CD4-positive, alpha-beta T cell (primary cell): ENCODE data around the gene COX7A2. TPM values are rescaled to one million over a fixed set of nuclear protein-coding genes. Genes with fewer than 3 reads are reported as not detected.

Source experiments
- ATAC-seq: fragments of 200-7000 bp; cut with Tn5 transposase; one replicate; pipeline ENCODE4 v1.10.0; 2022; ENCODE audit warnings: mild to moderate bottlenecking; ENCODE audit not compliant: poor library complexity
- CTCF ChIA-PET: fragments of 350-600 bp; sonication (Branson Sonifier 250); formaldehyde crosslinking; loops from one replicate; lab custom pipeline; 2021; ENCODE audit warnings: antibody characterized with exemption, inconsistent platforms; lab: Charles Lee
- POLR2A ChIA-PET: fragments of 350-600 bp; sonication (Branson Sonifier 250); formaldehyde crosslinking; loops from one replicate; lab custom pipeline; 2021; ENCODE audit warnings: antibody characterized with exemption, inconsistent platforms; lab: Charles Lee
- DNase-seq, 14 experiments: peaks; one replicate each; pipeline ENCODE4 v3.0.0-alpha.2; 2013 to 2020; ENCODE audit warnings: mixed read lengths in 2 of 14
- H3K27ac ChIP-seq, 2 donors: one replicate each; pipeline versions ENCODE4 v1.5.1 to v1.7.0; 2013; ENCODE audit warnings: low read length in 2 of 2, low read depth in 1 of 2, mild to moderate bottlenecking in 1 of 2
- H3K27me3 ChIP-seq, 2 experiments: 1 replicate in 1 of 2; 2 replicates in 1 of 2; pipeline versions ENCODE4 v1.6.1 to v1.7.0; 2013; ENCODE audit warnings: low read length in 2 of 2, control low read depth in 1 of 2, mild to moderate bottlenecking in 1 of 2, moderate library complexity in 1 of 2; ENCODE audit not compliant: insufficient read depth in 2 of 2, control insufficient read depth in 1 of 2
- H3K36me3 ChIP-seq: one replicate; pipeline ENCODE4 v1.6.1; 2013; ENCODE audit warnings: low read length, control low read depth; ENCODE audit not compliant: insufficient read depth
- H3K4me1 ChIP-seq: one replicate; pipeline ENCODE4 v1.6.1; 2013; ENCODE audit warnings: low read length, control low read depth; ENCODE audit not compliant: insufficient read depth
- H3K4me3 ChIP-seq: one replicate; pipeline ENCODE4 v1.5.1; 2013; ENCODE audit warnings: mild to moderate bottlenecking, low read length, moderate library complexity
- H3K9me3 ChIP-seq, 2 experiments: 1 replicate in 1 of 2; 2 replicates in 1 of 2; pipeline versions ENCODE4 v1.6.1 to v1.7.0; 2013; ENCODE audit warnings: low read length in 2 of 2, mild to moderate bottlenecking in 2 of 2, control low read depth in 1 of 2, moderate library complexity in 1 of 2; ENCODE audit not compliant: control insufficient read depth in 1 of 2, insufficient read depth in 1 of 2
- H3K27ac Mint-ChIP-seq: one replicate; pipeline ENCODE4 v1.8.0; 2020; ENCODE audit warnings: mixed read lengths
- H3K27me3 Mint-ChIP-seq: one replicate; pipeline ENCODE4 v1.8.0; 2021; ENCODE audit warnings: mixed read lengths
- H3K36me3 Mint-ChIP-seq: one replicate; pipeline ENCODE4 v1.8.0; 2021; ENCODE audit warnings: low read depth, mixed read lengths
- H3K4me1 Mint-ChIP-seq: one replicate; pipeline ENCODE4 v1.8.0; 2021; ENCODE audit warnings: low read depth, mixed read lengths
- H3K4me3 Mint-ChIP-seq: one replicate; pipeline ENCODE4 v1.8.0; 2020; ENCODE audit warnings: mild to moderate bottlenecking, mixed read lengths
- H3K9me3 Mint-ChIP-seq: one replicate; pipeline ENCODE4 v1.8.0; 2020; ENCODE audit warnings: mixed read lengths
- intact Hi-C, 2 experiments: fragments of 100-400 bp; cut with DNase I in 1 of 2; cut with micrococcal nuclease in 1 of 2; formaldehyde crosslinking; loops; one replicate each; pipeline versions ENCODE4 v1.15.1 to v1.9.0; 2023 to 2025; cut with DNase I, micrococcal nuclease
- total RNA-seq, 174 experiments: library from RNA in 2 of 174; stranded (reverse) in 2 of 174; gene quantifications; one replicate each; pipeline ENCODE4 v1.2.3 and lab custom pipeline; 2021 to 2026
- TF ChIP-seq, protein P1 (sequence below): fragments of 200-600 bp; IDR thresholded peaks from one replicate; pipeline ENCODE4 v1.8.0; 2022; ENCODE audit warnings: antibody characterized with exemption, mild to moderate bottlenecking

The COX7A2 gene
- total RNA-seq, 2 experiments from 2014 or later, result 189 to 195 TPM

DNA sequence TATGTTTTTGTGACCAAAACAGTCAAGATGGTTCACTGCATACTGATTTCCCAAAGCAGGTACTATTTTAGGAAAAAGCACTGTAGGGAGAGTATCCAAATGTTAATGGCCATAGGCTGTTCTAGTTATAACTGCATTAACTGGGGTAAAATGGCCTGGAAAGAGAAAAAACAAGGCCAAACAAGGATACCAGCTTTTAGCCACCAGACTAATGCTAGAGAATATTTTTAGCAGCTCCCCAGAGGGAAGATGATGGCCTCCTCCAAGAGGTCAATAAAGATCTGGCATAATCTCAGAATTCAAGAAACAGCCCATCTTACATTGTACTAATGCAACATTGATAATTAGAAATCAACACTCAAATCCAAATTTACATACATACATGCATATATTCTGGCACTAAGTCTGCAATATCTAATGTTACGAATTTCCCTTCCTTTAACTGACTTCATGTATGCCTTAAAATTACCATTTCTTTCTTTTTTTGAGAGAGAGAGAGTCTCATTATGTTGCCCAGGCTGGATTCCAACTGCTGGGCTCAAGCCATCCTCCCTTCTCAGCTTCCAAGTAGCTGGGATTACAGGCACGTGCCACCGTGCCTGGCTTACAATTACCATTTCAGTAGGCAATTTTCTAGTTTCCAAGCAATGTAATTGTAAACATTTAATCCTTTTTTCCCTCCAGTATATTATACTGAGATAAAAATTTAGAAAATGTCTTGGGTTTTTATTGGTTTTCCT lies 9.3 kb downstream of the COX7A2 start:
- peaks cover 29% of the 10 kb centered on the region for H3K36me3 Mint-ChIP-seq
- CTCF ChIA-PET, result no interaction called here

DNA sequence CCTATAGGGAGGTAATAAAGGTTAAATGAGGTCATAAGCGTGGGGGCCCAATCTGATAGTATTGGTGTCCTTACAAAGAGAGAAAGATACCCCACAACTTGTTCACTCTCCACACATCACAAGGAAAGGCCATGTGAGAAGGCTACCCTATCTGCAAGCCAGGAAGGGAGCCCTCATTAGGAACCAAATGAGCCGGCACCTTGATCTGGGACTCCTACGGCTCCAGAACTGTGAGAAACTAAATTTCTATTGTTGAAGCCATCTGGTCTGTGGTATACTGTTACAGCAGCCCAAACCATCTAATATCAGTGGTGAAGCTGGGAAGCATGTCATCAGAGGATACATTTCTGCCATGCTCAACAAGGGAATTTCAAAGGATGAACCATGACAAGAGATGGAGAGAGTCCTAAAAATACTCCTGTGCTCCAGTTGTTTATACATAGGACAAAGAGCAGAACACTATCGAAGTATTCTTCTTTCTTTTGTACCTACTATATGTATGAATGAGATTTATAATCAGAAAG lies 10.4 kb downstream of the COX7A2 start:
- no peaks in the 10 kb centered on the region for H3K27me3 ChIP-seq
- H3K27ac ChIP-seq, result no peak overlapping the region
- H3K36me3 ChIP-seq, result peaks cover 19% of the 10 kb centered on the region
- no peaks in the 10 kb centered on the region for H3K4me1 ChIP-seq
- H3K4me1 Mint-ChIP-seq, result no peaks in the 10 kb centered on the region
- intact Hi-C loops, result no loop called here
- H3K36me3 Mint-ChIP-seq, result peaks cover 23% of the 10 kb centered on the region
- ChIA-PET POLR2A (no interaction called here), CTCF (no interaction called here)
- no peak for ATAC-seq
- H3K9me3 Mint-ChIP-seq, result no peaks in the 10 kb centered on the region
- no peak overlapping the region for H3K27ac Mint-ChIP-seq
- no peak overlapping the region for H3K4me3 ChIP-seq
- H3K9me3 ChIP-seq, result no peaks in the 10 kb centered on the region
- H3K27me3 Mint-ChIP-seq, result no peaks in the 10 kb centered on the region
- no peak for DNase-seq
- TF ChIP-seq, protein P1, sequence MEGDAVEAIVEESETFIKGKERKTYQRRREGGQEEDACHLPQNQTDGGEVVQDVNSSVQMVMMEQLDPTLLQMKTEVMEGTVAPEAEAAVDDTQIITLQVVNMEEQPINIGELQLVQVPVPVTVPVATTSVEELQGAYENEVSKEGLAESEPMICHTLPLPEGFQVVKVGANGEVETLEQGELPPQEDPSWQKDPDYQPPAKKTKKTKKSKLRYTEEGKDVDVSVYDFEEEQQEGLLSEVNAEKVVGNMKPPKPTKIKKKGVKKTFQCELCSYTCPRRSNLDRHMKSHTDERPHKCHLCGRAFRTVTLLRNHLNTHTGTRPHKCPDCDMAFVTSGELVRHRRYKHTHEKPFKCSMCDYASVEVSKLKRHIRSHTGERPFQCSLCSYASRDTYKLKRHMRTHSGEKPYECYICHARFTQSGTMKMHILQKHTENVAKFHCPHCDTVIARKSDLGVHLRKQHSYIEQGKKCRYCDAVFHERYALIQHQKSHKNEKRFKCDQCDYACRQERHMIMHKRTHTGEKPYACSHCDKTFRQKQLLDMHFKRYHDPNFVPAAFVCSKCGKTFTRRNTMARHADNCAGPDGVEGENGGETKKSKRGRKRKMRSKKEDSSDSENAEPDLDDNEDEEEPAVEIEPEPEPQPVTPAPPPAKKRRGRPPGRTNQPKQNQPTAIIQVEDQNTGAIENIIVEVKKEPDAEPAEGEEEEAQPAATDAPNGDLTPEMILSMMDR, result no peak
- H3K4me3 Mint-ChIP-seq, result no peak overlapping the region

More for the DNA sequence above, 9.3 kb downstream of the COX7A2 start:
- Histone ChIP-seq H3K4me3 (no peak overlapping the region), H3K36me3 (peaks cover 26% of the 10 kb centered on the region), H3K27me3 (no peaks in the 10 kb centered on the region), H3K9me3 (no peaks in the 10 kb centered on the region), H3K4me1 (no peaks in the 10 kb centered on the region), H3K27ac (no peak overlapping the region)
- Mint-ChIP-seq H3K4me1 (peaks cover 1% of the 10 kb centered on the region), H3K27ac (peak overlapping the region; percentile 45), H3K9me3 (no peaks in the 10 kb centered on the region), H3K27me3 (no peaks in the 10 kb centered on the region), H3K4me3 (no peak overlapping the region)
- TF ChIP-seq, protein P1, result no peak
- POLR2A ChIA-PET, result interaction anchor here (1.1 kb wide), 1 partner anchor 51 kb away, joined by 3 read pairs; the partner anchor contains the start of gene TMEM30A
- intact Hi-C loops, result no loop called here
- DNase-seq (no peak), ATAC-seq (no peak)

DNA sequence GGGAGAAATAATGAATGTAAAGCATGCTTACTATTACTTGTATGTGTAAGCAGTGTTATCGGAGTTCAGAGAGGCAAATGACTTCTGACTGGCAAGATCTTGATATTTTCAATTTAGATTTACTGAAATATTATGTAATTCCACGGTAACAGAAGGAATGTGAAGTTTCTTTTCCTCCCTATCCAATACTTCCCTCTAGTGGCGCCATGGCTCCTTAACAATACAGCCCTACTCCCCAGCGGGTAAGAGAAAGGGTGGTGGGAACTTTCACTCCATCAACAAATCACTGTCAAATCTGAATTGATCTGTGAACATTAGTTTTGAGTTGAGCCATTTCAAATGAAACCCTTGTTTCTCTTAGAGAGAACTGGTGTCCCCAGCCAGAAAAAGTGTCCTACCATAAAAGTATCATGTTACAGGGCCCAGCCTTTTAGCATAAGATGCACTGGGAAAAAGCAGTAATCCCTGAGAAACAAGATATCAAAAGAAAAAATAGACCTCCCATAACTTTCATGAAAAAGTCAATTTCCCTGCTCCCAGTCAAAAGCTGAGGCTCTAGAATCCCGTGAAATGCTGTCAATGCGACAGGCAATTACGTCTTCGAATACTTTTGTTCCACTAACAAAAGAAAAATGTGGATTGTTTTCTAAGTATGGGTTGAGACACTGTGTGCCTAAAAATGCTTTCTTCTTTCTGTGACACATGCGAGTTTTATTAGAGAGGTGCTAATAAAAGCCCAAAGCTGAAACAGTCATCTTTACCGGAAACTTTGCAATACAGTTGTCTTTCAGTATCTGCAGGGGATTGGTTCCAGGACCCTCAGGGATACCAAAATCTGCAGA lies 12.9 kb downstream of the COX7A2 start:
- no peaks in the 10 kb centered on the region for H3K27me3 ChIP-seq
- TF ChIP-seq, protein P1, result peak; percentile 17
- no peaks in the 10 kb centered on the region for H3K9me3 ChIP-seq
- ATAC-seq (no peak), DNase-seq (peak in 1 of 14 experiments; percentile 11)
- H3K36me3 ChIP-seq, result no peaks in the 10 kb centered on the region
- Mint-ChIP-seq H3K9me3 (no peaks in the 10 kb centered on the region), H3K4me1 (no peaks in the 10 kb centered on the region), H3K4me3 (no peak overlapping the region), H3K27ac (no peak overlapping the region), H3K36me3 (peaks cover under 1% of the 10 kb centered on the region), H3K27me3 (no peaks in the 10 kb centered on the region)
- no peaks in the 10 kb centered on the region for H3K4me1 ChIP-seq
- H3K4me3 ChIP-seq, result no peak overlapping the region
- H3K27ac ChIP-seq, result no peak overlapping the region
- POLR2A ChIA-PET, result interaction anchor here (1.3 kb wide), 1 partner anchor 13 kb away, joined by 3 read pairs; the partner anchor contains the start of gene COX7A2
- CTCF ChIA-PET, result no interaction called here
- intact Hi-C loops, result no loop called here
